GM12878 (cell line): Measurements from ENCODE around the gene MYOM1. TPM values are rescaled to one million over a fixed set of nuclear protein-coding genes. Genes with fewer than 3 reads are reported as not detected.

ENCODE experiments used
- BCL3 ChIP-seq: IDR thresholded peaks from 2 replicates; pipeline ENCODE4 v1.6.1; 2011; ENCODE audit warnings: borderline replicate concordance, low read depth, mild to moderate bottlenecking, moderate library complexity, low read length; ENCODE audit not compliant: insufficient read depth, poor library complexity, severe bottlenecking
- BMI1 ChIP-seq: fragments of 450-650 bp; IDR thresholded peaks from 2 replicates; pipeline ENCODE4 v1.6.1; 2016; ENCODE audit warnings: mild to moderate bottlenecking, moderate library complexity, borderline replicate concordance
- BRCA1 ChIP-seq: IDR thresholded peaks from 2 replicates; pipeline ENCODE4 v1.6.1; 2011; ENCODE audit warnings: low read depth, low read length, improper control_type of control experiment
- CBX5 ChIP-seq: sonication (generic); IDR thresholded peaks from 2 replicates; pipeline ENCODE4 v1.6.1; 2016; ENCODE audit warnings: low read depth, moderate library complexity, mild to moderate bottlenecking, inconsistent platforms
- CHD4 ChIP-seq: fragments of 200-600 bp; sonication (generic); IDR thresholded peaks from 2 replicates; pipeline ENCODE4 v1.6.1; 2016; ENCODE audit warnings: mild to moderate bottlenecking
- IRF5 ChIP-seq: fragments of 450-650 bp; IDR thresholded peaks from 2 replicates; pipeline ENCODE4 v1.6.1; 2017; ENCODE audit warnings: borderline replicate concordance
- KDM1A ChIP-seq: fragments of 200-600 bp; sonication (generic); IDR thresholded peaks from 2 replicates; pipeline ENCODE4 v1.6.1; 2016; ENCODE audit warnings: borderline replicate concordance
- KLF5 ChIP-seq: fragments of 450-650 bp; IDR thresholded peaks from 2 replicates; pipeline ENCODE4 v1.6.1; 2014; ENCODE audit warnings: mild to moderate bottlenecking; ENCODE audit not compliant: partially characterized antibody
- MLLT1 ChIP-seq: fragments of 450-650 bp; IDR thresholded peaks from 2 replicates; pipeline ENCODE4 v1.6.1; 2016; ENCODE audit warnings: mild to moderate bottlenecking
- MTA3 ChIP-seq: IDR thresholded peaks from 2 replicates; pipeline ENCODE4 v1.6.1; 2012; ENCODE audit warnings: low read length, inconsistent platforms, borderline replicate concordance
- MYC ChIP-seq: IDR thresholded peaks from 2 replicates; pipeline ENCODE4 v1.6.1; 2011; ENCODE audit warnings: mild to moderate bottlenecking, low read length, moderate library complexity, inconsistent platforms; ENCODE audit not compliant: insufficient read depth, insufficient replicate concordance, insufficient read length, severe bottlenecking
- NR2C1 ChIP-seq: fragments of 450-650 bp; IDR thresholded peaks from 2 replicates; pipeline ENCODE4 v1.6.1; 2017; ENCODE audit warnings: antibody characterized with exemption, mild to moderate bottlenecking, moderate library complexity
- SMC3 ChIP-seq: IDR thresholded peaks from 2 replicates; pipeline ENCODE4 v1.6.1; 2011; ENCODE audit warnings: low read length, improper control_type of control experiment, borderline replicate concordance
- SP1 ChIP-seq: IDR thresholded peaks from one replicate; pipeline ENCODE4 v1.6.1; 2011; ENCODE audit warnings: low read depth, low read length
- SUPT20H ChIP-seq: IDR thresholded peaks from 2 replicates; pipeline ENCODE4 v1.6.1; 2011; ENCODE audit warnings: low read depth, mild to moderate bottlenecking, low read length, moderate library complexity, borderline replicate concordance; ENCODE audit not compliant: control insufficient read depth
- TCF12 ChIP-seq: IDR thresholded peaks from 2 replicates; pipeline ENCODE4 v1.6.1; 2011; ENCODE audit warnings: low read depth, mild to moderate bottlenecking, low read length
- ZBTB4 ChIP-seq: fragments of 450-650 bp; formaldehyde crosslinking; IDR thresholded peaks from 2 replicates; pipeline ENCODE4 v1.4.0; 2022; ENCODE audit warnings: mild to moderate bottlenecking, moderate library complexity
- ZBTB40 ChIP-seq: fragments of 450-650 bp; IDR thresholded peaks from 2 replicates; pipeline ENCODE4 v1.6.1; 2016; ENCODE audit warnings: mild to moderate bottlenecking, moderate library complexity, borderline replicate concordance
- ZNF622 ChIP-seq: fragments of 450-650 bp; IDR thresholded peaks from 2 replicates; pipeline ENCODE4 v1.6.1; 2017; ENCODE audit warnings: mild to moderate bottlenecking, inconsistent platforms
- polyA plus RNA-seq, 11 experiments: library from polyadenylated mRNA; depleted of rRNA in 4 of 11; unstranded in 6 of 11; stranded (reverse) in 5 of 11; fragments of >200 nt; fragmentation: Nextera tagmentation in 4 of 11; fragmentation: Illumina TruSeq in 1 of 11; extraction: Ambion mirVana in 4 of 11; extraction: Trizol in 1 of 11; gene quantifications; 1 replicate in 1 of 11; 2 replicates in 10 of 11; pipeline versions ENCODE4 v1.2.1 to v1.2.3, GENCODE V29; 2011 to 2016; ENCODE audit warnings: inconsistent platforms in 2 of 11, missing spikeins in 2 of 11, low read depth in 1 of 11
- total RNA-seq, 4 experiments: library from RNA; depleted of rRNA in 3 of 4; stranded (reverse); fragments of >200 nt in 3 of 4; fragmentation: Illumina TruSeq in 1 of 4; extraction: Trizol in 1 of 4; gene quantifications; 2 replicates each; pipeline versions ENCODE4 v1.2.1 to v1.2.3, GENCODE V29; 2013 to 2021

Gene MYOM1
- total and polyA plus RNA-seq, 10 of the 15 experiments (the other 5 are each of a cell fraction or from before 2014, with no cell fraction given), result 0.06 to 1.0 (median 0.57) TPM

GRCh38 chr18:3037423-3037915 lies 182.3 kb downstream of the MYOM1 start (continued):
- TF ChIP-seq ZBTB40 (no peak), SMC3 (no peak), TCF12 (no peak), NR2C1 (no peak), BCL3 (no peak), ZBTB4 (CRISPR knock-in tag) (no peak), ZNF622 (no peak), SUPT20H (no peak), MLLT1 (no peak), KDM1A (no peak), BMI1 (no peak), SP1 (peak; percentile 34), IRF5 (no peak), BRCA1 (no peak), MYC (no peak), KLF5 (peak; percentile 42), MTA3 (no peak), CHD4 (no peak), CBX5 (no peak)
